Stomach (tissue), 4 donors: ENCODE results near the gene GPRC5B.

ENCODE experiments used
- EP300 ChIP-seq: sonication (generic); formaldehyde crosslinking; IDR thresholded peaks from one replicate; pipeline ENCODE4 v1.6.1; 2017; ENCODE audit warnings: antibody characterized with exemption
- POLR2AphosphoS5 ChIP-seq, 3 donors: sonication (generic); formaldehyde crosslinking; IDR thresholded peaks; one replicate each; pipeline ENCODE4 v1.6.1; 2016; ENCODE audit warnings: antibody characterized with exemption in 3 of 3

GRCh38 chr16:19822533-19822932 lies 62.1 kb downstream of the GPRC5B start:
- TF ChIP-seq POLR2AphosphoS5 (IDR thresholded peaks at IDR 0.05) (no peak), EP300 (no peak)
